HepG2 (cell line): ENCODE results near the gene CD80.

ENCODE experiments used
- ARNT ChIP-seq: fragments of 450-650 bp; IDR thresholded peaks from 2 replicates; pipeline ENCODE4 v1.6.1; 2017
- CTCF ChIP-seq: sonication (generic); formaldehyde crosslinking; IDR thresholded peaks from 2 replicates; pipeline ENCODE4 v1.5.0; 2020; ENCODE audit warnings: mild to moderate bottlenecking, missing genetic modification reagents, moderate library complexity
- POLR2AphosphoS5 ChIP-seq: IDR thresholded peaks from 2 replicates; pipeline ENCODE4 v1.6.1; 2012; ENCODE audit warnings: low read depth, low read length

- TF ChIP-seq CTCF (no peak), POLR2AphosphoS5 (no peak), ARNT (no peak)
Measured at GRCh38 chr3:119569156-119569555, 9.7 kb upstream of the CD80 start.
